Naive B cell (primary cell): Measurements from ENCODE around the gene SHC1. TPM values are rescaled to one million over a fixed set of nuclear protein-coding genes. Genes with fewer than 3 reads are reported as not detected.
A peak's percentile ranks its signal among the peaks of the same experiment; 100 is the strongest.

Experiments used
- ATAC-seq, 2 donors: fragments of 150-1000 bp; cut with Tn5 transposase; 2 replicates each; pipeline ENCODE4 v1.10.0; 2021; ENCODE audit warnings: low read depth in 2 of 2, mild to moderate bottlenecking in 2 of 2, moderate library complexity in 2 of 2
- DNase-seq: peaks from one replicate; pipeline ENCODE4 v3.0.0; 2022
- H3K27ac Mint-ChIP-seq, 6 donors: one replicate each; pipeline ENCODE4 v1.8.0; 2020 to 2022; ENCODE audit warnings: mild to moderate bottlenecking in 6 of 6, mixed read lengths in 6 of 6, moderate library complexity in 5 of 6, inconsistent platforms in 2 of 6
- H3K27me3 Mint-ChIP-seq, 3 donors: one replicate each; pipeline ENCODE4 v1.8.0; 2021 to 2022; ENCODE audit warnings: mixed read lengths in 3 of 3, mild to moderate bottlenecking in 1 of 3
- H3K36me3 Mint-ChIP-seq, 2 donors: one replicate each; pipeline ENCODE4 v1.8.0; 2020 to 2022; ENCODE audit warnings: mixed read lengths in 2 of 2, inconsistent platforms in 1 of 2, mild to moderate bottlenecking in 1 of 2
- H3K4me1 Mint-ChIP-seq, 3 donors: one replicate each; pipeline ENCODE4 v1.8.0; 2020 to 2022; ENCODE audit warnings: mixed read lengths in 3 of 3, inconsistent platforms in 1 of 3, mild to moderate bottlenecking in 1 of 3, moderate library complexity in 1 of 3
- H3K4me3 Mint-ChIP-seq, 8 donors: one replicate each; pipeline ENCODE4 v1.8.0; 2020 to 2022; ENCODE audit warnings: mild to moderate bottlenecking in 8 of 8, mixed read lengths in 8 of 8, moderate library complexity in 8 of 8, inconsistent platforms in 2 of 8
- H3K9me3 Mint-ChIP-seq, 7 donors: one replicate each; pipeline ENCODE4 v1.8.0; 2020 to 2022; ENCODE audit warnings: mixed read lengths in 7 of 7, mild to moderate bottlenecking in 5 of 7, inconsistent platforms in 2 of 7, moderate library complexity in 1 of 7
- polyA plus RNA-seq, 6 donors: library from polyadenylated mRNA; unstranded; fragments of 300-500 nt; fragmentation: Illumina TruSeq; gene quantifications; one replicate each; pipeline ENCODE4 v1.2.3, GENCODE V29; 2021; ENCODE audit warnings: low read depth in 6 of 6

The SHC1 gene, protein sequence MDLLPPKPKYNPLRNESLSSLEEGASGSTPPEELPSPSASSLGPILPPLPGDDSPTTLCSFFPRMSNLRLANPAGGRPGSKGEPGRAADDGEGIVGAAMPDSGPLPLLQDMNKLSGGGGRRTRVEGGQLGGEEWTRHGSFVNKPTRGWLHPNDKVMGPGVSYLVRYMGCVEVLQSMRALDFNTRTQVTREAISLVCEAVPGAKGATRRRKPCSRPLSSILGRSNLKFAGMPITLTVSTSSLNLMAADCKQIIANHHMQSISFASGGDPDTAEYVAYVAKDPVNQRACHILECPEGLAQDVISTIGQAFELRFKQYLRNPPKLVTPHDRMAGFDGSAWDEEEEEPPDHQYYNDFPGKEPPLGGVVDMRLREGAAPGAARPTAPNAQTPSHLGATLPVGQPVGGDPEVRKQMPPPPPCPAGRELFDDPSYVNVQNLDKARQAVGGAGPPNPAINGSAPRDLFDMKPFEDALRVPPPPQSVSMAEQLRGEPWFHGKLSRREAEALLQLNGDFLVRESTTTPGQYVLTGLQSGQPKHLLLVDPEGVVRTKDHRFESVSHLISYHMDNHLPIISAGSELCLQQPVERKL
- 10 to 100 TPM; 23.3 to 34.0 (median 26.3) TPM for polyA plus RNA-seq

- no peak for ATAC-seq
- Mint-ChIP-seq H3K27ac (peak within 1 kb of the TSS in 3 of 6 donors; percentile 61 to 83 (median 79)), H3K9me3 (no peaks in the 10 kb centered on the region), H3K4me3 (peak within 1 kb of the TSS in 1 of 8 donors; percentile 53), H3K4me1 (peaks cover 7 to 34% (median 23%) of the 10 kb centered on the region in 3 donors), H3K36me3 (no peaks in the 10 kb centered on the region), H3K27me3 (no peaks in the 10 kb centered on the region)
- DNase-seq, result no peak
These were observed at the start of gene SHC1 for GRCh38 chr1:154970631-154971340. SHC1 (minus strand) TSS chr1:154970747; CDS start chr1:154970526, 221 bp downstream.

DNA sequence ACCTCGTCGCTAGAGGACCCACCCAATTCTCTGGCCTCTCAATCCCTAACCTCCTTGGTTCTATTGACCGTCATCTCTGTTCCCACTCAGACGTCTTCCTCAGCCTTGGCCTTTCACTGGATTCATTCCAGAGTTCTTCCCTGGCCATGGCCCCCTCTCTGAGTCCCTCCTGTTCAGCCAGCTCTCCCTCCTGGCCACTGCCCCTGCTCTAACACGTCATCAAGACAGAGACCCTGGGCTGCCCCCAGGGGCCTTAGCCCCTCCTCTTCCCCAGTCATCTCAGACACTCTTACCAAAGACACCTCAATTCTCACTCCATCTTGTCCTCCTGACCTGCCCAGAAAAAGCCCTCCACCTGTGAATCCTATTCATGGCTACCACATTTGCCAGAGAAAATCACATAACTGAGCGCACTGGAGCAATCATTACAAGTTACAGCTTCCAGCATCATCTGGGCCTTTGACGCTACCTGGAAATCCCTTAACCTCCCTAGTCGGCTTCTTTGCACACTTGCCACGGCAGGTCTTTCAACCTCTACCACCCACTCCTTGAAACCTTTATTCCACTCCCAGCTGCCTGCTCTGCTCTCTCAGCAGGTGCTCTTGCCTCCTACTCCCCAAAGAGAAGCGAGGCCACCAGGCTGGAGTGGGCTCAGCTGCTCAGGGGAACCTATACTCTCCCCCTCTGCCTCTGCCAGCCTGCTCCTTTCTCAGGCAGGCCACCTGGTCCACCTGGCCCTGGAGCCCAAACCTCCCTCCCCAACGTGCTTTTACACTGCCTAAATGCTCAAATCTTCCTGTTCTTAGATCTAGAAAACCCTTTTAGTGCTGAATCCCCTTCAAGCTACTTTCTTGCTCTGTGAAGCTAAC, 49.1 kb upstream of the SHC1 start:
- peak overlapping the region in 6 of 8 donors; percentile 13 to 70 (median 58) for H3K4me3 Mint-ChIP-seq
- H3K36me3 Mint-ChIP-seq, result no peaks in the 10 kb centered on the region
- H3K4me1 Mint-ChIP-seq, result peaks cover 41 to 54% (median 43%) of the 10 kb centered on the region in 3 donors
- no peaks in the 10 kb centered on the region for H3K9me3 Mint-ChIP-seq
- H3K27ac Mint-ChIP-seq, result peak overlapping the region in 4 of 6 donors; percentile 40 to 89 (median 62)
- ATAC-seq, result no peak
- no peaks in the 10 kb centered on the region for H3K27me3 Mint-ChIP-seq
- DNase-seq, result no peak

DNA sequence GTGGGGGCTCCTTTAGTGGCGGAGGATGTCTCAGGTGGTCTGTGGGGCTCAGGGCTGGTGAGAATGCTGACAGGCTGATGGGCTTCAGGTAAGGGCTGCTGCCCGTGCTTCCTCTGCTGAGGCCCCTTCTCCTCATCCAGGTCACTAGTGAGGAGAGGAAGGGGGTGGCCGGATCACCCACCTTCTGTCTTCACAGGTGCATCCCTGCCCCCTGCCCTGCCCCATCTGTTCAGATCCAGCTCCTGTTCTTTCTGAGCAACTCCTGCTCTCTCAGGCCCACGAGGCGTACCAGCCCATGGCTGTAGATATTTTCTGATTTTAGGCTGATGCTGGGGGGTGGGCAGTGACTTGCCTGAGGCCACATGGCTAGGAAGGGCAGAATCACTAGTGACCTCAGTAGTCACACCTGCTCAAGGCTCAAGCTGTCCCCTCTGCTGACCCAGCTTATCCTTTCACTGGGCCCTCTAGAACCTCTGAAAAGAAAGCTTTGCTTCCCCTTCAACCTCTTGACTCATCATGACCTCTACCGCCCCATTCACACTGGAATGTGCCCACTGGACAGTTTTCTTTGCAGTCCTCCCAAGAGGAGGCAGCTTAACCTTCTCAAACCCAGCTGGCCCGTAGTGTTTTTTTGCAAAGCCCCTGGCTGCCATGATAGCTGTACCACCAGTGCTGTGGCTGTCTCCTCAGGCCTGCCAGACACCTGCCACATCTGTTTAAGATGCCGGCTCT, 48.2 kb upstream of the SHC1 start:
- peaks cover 47 to 57% (median 52%) of the 10 kb centered on the region in 3 donors for H3K4me1 Mint-ChIP-seq
- no peaks in the 10 kb centered on the region for H3K36me3 Mint-ChIP-seq
- peak overlapping the region in 7 of 8 donors; percentile 13 to 84 (median 62) for H3K4me3 Mint-ChIP-seq
- H3K27me3 Mint-ChIP-seq, result no peaks in the 10 kb centered on the region
- H3K9me3 Mint-ChIP-seq, result no peaks in the 10 kb centered on the region
- peak overlapping the region in 5 of 6 donors; percentile 40 to 96 (median 89) for H3K27ac Mint-ChIP-seq
- DNase-seq (no peak), ATAC-seq (no peak)

DNA sequence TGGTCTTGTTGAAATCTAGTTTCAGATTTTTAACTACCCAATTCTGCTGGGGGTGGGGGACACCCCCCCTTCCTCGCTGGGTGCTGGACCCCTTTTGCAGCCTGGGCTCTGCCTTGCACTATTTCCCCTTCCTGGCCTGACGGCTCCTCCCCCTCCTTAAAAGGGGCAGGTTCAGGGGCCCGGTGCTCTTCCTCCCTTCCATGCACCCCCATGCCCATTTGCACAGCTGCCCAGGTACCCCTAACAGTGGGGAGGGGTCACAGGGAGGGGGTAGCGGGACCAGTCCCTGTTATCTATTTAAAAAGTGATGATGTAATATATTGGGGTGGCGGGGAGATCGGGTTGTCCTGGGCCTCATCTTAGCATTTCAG, 47.4 kb upstream of the SHC1 start:
- Mint-ChIP-seq H3K4me1 (peaks cover 56 to 65% (median 60%) of the 10 kb centered on the region in 3 donors), H3K27me3 (no peaks in the 10 kb centered on the region), H3K4me3 (peak overlapping the region; percentile 79 to 90 (median 86)), H3K27ac (peak overlapping the region; percentile 88 to 96 (median 90)), H3K9me3 (no peaks in the 10 kb centered on the region), H3K36me3 (no peaks in the 10 kb centered on the region)
- ATAC-seq (peak; percentile 2 to 5), DNase-seq (no peak)

- Mint-ChIP-seq H3K4me3 (peak overlapping the region; percentile 79 to 90 (median 86)), H3K36me3 (no peaks in the 10 kb centered on the region), H3K27ac (peak overlapping the region; percentile 88 to 96 (median 92)), H3K27me3 (no peaks in the 10 kb centered on the region), H3K4me1 (peaks cover 62 to 71% (median 67%) of the 10 kb centered on the region in 3 donors), H3K9me3 (no peaks in the 10 kb centered on the region)
- peak; percentile 81 for ATAC-seq
- peak; percentile 86 for DNase-seq
These were observed 46.7 kb upstream of the SHC1 start for GRCh38 chr1:155017041-155017945.

- Mint-ChIP-seq H3K9me3 (no peaks in the 10 kb centered on the region), H3K27me3 (no peaks in the 10 kb centered on the region), H3K36me3 (no peaks in the 10 kb centered on the region), H3K4me3 (peak overlapping the region; percentile 58 to 87 (median 80)), H3K27ac (peak overlapping the region; percentile 87 to 96 (median 92)), H3K4me1 (peaks cover 61 to 74% (median 72%) of the 10 kb centered on the region in 3 donors)
- ATAC-seq (peak; percentile 35 to 52), DNase-seq (peak; percentile 74)
These were observed 45.8 kb upstream of the SHC1 start for GRCh38 chr1:155016231-155016831.

- Mint-ChIP-seq H3K4me3 (peak overlapping the region; percentile 47 to 87 (median 78)), H3K36me3 (no peaks in the 10 kb centered on the region), H3K27me3 (no peaks in the 10 kb centered on the region), H3K9me3 (no peaks in the 10 kb centered on the region), H3K4me1 (peaks cover 60 to 79% (median 76%) of the 10 kb centered on the region in 3 donors), H3K27ac (peak overlapping the region in 5 of 6 donors; percentile 87 to 96 (median 93))
- DNase-seq (no peak), ATAC-seq (no peak)
These were observed 45.1 kb upstream of the SHC1 start for GRCh38 chr1:155015527-155016230.

DNA sequence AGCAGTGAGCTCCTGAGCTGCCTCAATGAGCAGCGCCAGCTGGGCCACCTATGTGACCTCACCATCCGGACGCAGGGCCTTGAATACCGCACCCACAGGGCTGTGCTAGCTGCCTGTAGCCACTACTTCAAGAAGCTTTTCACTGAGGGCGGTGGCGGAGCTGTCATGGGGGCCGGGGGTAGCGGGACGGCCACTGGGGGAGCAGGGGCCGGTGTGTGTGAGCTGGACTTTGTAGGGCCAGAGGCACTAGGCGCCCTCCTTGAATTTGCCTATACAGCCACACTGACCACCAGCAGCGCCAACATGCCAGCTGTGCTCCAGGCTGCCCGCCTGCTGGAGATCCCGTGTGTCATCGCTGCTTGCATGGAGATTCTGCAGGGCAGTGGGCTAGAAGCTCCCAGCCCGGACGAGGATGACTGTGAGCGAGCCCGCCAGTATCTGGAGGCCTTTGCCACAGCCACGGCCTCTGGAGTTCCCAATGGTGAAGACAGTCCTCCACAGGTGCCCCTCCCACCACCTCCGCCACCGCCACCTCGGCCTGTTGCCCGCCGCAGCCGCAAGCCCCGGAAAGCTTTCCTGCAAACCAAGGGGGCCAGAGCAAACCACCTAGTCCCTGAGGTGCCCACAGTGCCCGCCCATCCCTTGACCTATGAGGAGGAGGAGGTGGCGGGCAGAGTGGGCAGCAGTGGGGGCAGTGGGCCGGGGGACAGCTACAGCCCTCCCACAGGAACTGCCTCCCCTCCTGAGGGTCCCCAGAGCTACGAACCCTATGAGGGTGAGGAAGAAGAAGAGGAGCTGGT, 44.4 kb upstream of the SHC1 start:
- H3K27ac Mint-ChIP-seq, result peak overlapping the region in 3 of 6 donors; percentile 33 to 93 (median 93)

GRCh38 chr1:155013632-155014031, 43.1 kb upstream of the SHC1 start:
- Mint-ChIP-seq H3K27ac (peak overlapping the region; percentile 28 to 93 (median 63)), H3K36me3 (no peaks in the 10 kb centered on the region), H3K9me3 (no peaks in the 10 kb centered on the region), H3K4me1 (peaks cover 62 to 83% (median 79%) of the 10 kb centered on the region in 3 donors), H3K4me3 (peak overlapping the region in 4 of 8 donors; percentile 23 to 80 (median 30)), H3K27me3 (no peaks in the 10 kb centered on the region)
- no peak for DNase-seq
- ATAC-seq, result no peak

More for the DNA sequence above, 44.4 kb upstream of the SHC1 start:
- H3K36me3 Mint-ChIP-seq, result no peaks in the 10 kb centered on the region
- peak overlapping the region in 3 of 8 donors; percentile 4 to 84 (median 19) for H3K4me3 Mint-ChIP-seq
- no peaks in the 10 kb centered on the region for H3K9me3 Mint-ChIP-seq
- ATAC-seq, result no peak
- H3K27me3 Mint-ChIP-seq, result no peaks in the 10 kb centered on the region
- no peak for DNase-seq
- peaks cover 62 to 84% (median 83%) of the 10 kb centered on the region in 3 donors for H3K4me1 Mint-ChIP-seq
